ENCODE data around the gene SEL1L.
A peak's percentile ranks its signal among the peaks of the same experiment; 100 is the strongest.
"Not testable (repeated sequence)": the region's sequence is repeated elsewhere in the genome, so short reads cannot be mapped to it uniquely, and the experiment has no call there.

Gene SEL1L

DNA sequence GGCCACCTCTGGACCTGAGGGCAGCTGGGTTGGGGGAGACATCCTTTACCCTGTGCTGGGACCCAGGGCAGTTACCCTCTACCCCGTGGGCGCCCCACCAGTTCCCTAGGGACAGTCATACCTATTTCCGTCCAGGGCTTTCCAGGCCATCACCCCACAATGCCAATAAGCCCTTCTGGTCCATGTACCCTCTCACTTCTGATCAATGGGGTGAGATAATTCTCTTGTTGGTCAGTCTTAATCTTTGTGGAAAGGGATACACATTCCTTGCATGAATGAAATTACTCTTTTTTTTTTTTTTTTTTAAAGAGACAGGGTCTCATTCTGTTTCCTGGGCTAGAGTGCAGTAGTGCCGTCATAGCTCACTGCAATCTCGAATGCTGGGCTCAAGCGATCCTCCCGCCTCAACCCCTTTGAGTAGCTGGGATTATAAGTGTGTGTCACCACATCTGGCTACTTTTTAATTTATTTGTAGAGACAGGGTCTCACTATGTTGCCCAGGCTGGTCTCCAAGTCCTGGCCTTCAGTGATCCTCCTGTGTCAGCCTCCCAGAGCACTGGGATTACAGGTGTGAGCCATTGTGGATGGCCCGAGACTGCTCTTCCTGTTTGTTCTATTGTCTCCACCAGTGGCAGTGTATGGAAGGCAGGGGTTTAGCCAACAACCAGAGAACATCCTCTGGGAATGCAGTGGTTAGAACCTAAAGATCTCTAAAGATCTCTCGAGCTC is 87.2 kb downstream of the SEL1L start:
- no peak for DNase-seq

DNA sequence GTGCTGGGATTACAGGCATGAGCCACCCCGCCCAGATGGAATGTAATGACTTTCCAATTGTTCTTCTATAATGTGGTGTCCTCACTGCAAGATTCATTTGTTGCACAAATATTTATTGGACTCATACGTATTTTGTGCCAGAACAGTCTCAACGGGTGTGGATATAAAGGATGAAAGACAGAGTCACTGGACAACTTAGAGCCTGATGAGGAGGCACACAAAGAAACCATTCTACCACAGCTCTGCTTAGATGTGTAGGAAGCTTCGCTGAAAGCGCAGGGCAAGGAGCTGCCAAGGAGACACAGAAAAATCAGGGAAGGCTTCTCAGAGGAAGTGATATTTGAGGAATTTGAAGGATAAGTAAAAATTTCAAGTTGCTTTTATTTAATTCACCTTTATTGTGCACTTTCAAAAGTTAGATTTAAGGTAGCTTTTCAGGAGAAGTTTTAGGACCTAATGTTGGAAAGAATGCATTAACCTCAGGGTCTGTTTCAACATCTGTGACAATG is 92.0 kb downstream of the SEL1L start:
- DNase-seq, result no peak

DNA sequence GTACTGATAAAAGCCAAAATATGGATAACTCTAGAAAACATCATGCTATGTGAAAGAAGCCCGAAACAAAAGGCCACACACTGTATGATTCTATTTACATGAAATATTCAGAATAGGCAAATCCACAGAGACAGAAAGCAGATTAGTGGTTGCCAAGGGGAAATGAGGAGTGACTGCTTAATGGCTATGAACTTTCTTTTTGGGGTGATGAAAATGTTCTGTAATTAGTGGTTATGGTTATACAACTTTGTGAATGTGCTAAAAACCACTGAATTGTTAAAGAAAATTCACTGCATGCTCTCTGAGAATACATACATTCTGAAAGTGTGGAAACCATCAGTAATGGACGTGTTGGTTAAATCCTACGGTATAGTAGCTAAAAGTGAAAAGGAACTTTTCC is 93.6 kb downstream of the SEL1L start:
- no peak for DNase-seq

DNA sequence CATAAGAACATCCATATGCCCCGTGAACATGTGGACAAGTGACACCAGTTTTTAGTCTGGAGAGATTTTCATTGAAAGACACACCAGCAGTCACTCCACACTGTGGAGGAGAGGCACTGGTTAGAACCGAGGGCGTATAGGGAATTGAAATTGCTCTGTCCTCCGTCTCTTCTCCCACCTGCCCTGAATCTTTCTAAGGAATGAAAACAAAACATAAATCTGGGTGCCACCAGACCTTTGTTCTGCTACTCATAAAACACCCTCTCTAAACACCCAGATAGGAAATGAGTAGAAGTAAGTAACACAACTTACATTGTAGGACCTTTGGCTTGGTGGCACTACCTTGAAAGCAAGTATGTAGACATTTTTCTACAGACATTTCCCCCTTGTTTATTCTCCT is 96.4 kb downstream of the SEL1L start:
- DNase-seq, result no peak

DNA sequence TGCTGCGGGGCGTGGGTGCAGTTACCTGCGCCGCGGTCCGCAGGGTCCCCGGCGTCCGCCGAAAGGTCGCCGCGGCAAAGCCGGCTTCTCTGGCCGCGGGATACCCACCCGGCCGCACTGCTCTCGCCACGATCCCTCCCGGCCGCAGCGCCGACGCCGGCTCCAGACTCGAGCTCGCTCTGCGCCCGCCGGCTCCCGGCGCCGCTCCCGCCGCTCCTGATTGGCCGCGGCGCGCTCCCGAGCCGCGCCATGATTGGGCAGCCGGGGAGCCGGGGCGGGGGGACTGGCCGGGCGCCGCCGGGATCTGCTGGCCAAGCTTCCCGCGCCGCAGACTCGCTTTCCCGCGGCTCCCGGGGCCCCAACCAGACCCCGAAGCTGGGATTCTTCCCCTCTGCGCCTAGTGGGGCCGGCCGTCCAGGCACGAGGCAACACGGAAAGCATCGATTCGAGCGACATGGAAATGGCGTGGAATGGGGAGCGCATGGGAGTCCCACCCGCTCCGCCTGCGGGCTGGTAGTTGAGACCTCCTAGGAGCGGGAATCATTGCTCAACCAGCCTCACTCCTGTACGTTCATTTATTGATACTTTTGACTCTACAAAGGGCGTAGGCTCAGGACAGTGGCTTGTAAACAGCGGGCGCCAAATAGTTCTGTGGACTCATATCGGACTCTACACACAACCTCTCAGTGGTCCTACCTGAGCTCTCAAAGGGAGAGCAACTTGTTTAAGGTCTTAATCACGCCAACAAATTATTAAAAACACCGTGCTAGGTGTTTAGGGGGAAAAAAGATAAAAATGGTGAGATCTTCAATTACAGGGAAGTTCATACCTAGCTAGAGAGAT is 97.1 kb downstream of the SEL1L start:
- peak; percentile 61 for DNase-seq

DNA sequence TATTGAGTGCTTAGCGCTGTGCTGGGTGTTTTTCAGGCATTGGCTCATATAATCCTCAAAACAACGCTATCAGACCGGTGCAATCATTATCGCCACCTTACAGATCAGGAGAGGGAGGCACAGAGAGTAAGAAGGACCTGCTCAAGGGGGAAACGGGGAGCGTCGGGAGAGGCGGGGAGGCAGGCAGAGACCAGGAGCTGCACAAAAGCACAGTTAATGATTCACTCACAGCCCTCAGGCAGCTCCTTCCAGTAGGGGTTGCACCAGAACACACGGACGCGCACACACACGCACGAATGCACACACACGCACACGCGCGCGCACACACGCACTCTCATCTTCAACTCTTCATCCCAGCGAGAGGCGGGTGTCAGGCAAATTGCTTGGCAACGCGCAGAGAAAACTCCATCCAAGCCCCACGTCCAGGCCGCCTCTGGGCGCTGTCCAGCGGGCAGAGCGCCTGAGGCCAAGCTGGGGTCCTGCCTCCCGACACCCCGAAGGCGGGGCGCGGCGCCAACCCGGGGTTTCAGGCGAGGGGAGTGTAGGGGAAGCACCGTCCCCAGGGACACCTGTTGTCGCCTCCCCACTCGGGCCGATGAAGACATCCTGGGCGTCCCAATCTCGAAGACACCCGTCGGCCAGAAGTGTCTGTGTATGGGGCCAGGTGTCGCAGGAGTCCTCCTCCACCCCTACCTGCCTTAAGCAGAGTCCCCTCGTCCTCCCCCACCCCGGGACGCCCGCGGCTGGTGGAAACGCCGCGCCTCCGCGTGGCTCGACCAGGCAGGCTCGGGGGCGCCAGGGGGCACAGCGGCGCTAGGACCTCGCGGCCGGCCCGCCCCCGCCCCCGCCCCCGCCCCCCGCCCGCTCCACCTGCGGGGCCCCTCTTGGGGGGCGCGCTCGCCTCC is 98.0 kb downstream of the SEL1L start:
- DNase-seq, result peak; percentile 11

DNA sequence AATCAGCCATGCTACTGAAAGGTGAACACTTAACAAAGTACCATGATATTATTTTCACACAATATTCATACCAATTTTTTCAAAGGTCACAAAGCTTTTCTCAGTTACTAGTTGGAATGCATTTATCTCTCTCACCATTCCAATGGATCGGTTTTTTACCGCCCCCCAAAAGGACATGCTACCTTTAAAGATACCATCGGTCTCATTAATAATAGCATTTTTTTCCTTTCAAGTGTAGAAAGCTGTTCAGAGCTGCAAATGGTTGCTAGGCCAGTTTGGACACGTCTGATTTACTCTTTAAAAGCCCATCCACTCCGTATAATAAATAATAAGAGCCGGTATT is 98.6 kb downstream of the SEL1L start:
- DNase-seq, result no peak

DNA sequence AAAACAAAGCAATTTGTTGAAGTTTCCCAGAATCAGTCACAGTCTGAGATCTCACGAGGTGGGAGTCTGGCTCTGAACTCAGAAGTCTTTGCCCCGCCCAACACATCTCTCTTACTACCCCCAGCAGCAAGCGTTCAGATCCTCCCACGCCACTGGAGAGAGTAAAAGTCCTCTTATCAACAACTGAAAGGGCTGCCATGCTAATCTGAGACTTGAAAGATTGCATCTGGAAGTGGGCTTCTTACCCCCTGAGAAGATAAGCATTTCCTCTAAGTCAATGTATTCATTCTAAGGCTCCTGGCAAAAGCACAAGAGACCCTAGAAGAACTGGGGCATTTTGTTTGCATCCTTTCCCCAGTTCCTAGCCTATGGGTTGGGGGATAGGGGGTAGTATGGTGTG is 99.4 kb downstream of the SEL1L start:
- no peak for DNase-seq

DNA sequence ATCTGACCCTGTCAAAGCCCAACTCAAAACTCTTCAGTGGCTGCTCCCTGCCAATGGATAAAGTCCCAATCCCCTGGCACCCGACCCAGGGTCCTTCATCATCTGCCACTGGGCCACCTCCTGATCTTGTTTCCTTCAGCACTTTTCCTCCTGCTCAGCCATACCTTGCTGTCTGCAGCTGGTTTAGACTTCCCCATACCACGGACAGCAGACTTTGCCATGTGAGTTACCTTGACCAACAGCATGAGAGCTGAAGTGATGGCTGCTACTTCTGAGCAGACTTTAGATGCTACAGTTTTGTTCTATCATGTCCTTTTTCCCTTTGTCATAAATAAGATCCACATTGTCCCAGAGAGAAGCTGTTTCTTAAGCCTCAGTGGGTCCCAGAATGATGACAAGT is 100.3 kb downstream of the SEL1L start:
- DNase-seq, result no peak

DNA sequence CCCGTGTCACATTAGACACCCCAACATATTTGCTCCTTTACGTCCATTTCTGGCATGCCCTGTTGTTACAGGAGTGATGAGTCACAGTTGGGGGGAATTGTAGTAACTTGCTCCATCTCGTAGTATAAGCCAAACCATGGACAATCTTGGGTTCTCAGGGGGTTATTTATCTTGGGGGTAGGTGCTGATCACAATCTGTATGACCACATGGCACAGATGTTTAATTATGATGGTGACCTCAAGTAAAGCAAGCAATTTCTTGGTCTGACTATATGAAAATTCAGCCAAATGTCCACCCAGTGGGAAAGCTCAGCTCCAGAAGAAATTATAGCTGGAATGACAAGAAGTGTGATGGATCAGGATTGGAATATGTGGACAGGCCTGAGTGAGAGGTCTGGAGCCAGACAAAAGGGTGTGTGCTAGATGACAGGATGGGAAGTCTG is 101.4 kb downstream of the SEL1L start:
- DNase-seq, result no peak

DNA sequence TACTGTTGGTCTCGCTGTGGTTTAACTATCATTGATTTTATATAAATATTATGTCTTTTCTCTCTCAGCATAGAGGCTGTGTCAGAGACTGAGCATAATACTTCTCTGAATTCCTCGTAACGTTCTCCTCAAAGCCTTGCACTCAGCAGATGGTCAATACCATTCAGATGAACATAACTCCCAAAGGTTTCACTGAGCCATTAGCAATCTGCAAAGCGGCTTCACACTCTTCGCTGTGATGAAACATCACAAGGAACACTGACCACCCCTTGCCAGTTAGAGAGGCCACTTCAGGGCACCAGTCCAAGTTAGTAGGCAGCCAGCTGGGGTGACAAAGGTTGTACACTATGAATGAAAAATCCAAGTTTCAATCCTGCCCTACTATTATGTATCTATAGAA is 103.4 kb downstream of the SEL1L start:
- no peak for DNase-seq

DNA sequence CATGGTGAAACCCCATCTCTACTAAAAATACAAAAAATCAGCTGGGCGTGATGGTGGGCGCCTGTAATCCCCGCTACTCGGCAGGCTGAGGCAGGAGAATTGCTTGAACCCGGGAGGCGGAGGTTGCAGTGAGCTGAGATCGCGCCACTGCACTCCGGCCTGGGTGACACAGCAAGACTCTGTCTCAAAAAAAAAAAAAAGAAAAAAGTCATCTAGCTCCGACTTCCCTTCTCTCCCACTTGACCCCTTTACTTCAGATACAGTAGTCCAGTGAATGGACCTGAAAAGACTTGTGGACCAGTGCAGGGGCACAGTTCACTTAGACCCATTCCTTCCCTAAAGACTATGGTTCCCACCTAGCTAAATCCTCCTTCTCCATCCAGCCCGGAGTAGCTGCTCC is 103.9 kb downstream of the SEL1L start:
- not testable (repeated sequence) for DNase-seq

DNA sequence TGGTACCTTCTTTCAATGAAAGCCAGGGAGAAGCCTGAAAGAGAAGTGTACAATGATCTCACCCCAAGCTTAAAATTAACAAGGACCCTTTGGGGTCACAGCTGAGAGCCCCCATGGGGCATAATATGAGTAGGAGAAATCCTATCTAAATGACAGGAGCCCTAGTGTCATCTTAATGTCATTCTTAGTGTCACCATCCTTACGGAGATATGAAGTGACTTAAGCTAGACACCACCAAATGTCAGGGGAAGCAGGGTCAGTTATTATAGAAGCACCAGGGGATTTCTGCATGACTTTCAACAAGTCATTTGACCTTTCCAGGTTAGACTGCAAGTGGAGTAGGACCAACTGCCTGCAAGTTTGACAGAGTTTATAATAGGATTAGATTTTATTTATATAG is 104.6 kb downstream of the SEL1L start:
- no peak for DNase-seq

DNA sequence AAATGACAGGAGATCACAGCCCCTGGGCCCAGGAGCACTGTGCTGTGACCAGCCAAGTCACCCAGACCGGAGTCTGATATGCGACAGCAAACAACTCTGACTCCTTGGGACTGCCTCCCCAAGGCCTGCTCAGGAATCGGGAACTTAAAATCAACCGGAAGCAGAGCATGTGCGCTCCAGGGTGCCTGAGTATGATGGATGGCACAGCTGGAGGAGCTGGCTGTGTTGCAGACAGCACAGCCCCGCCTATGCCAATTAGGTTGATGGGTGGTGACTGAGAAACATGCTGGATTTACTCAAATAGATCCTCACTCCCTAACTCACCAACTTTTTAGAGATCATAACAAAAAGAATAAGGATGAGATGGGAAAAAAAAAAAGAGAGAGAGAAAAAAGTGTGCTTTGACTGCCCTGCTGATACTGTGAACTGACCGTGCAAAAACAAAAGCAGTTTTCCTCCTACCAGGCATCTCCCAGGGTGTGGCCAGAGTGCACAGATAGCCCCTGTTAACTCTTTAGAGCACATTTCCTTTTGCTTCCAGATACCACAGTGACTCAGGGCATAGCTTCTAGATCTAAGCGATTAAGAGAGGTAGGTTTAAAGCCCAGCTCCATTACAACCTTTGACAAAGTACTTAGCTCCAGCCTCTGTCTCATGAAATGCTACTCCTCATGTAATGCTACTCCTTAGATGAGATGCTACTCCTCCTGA is 106.2 kb downstream of the SEL1L start:
- no peak for DNase-seq

DNA sequence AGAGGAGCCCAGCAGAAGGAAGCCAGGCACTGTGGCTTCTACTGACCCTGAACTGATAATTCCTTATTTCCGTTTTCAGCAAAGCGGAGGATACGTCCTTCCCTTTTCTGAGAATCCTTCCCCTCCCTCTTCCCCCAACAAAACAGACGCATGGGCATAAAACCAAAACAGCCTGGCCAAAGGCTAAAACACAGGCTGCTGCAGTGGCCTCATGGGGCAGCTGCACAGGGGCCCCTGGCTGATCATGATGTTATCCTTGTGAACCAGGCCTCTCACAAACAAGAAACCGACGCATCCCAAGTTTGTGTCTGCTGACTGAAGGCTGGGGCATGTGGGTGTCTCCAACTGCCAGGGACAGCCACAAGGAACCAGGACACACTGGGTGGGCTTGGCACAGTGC is 110.1 kb downstream of the SEL1L start:
- no peak for DNase-seq

All from fibroblast of skin of abdomen (primary cell).